Thymus (tissue), 11 donors: ENCODE results near the gene ORC4. TPM values are rescaled to one million over a fixed set of nuclear protein-coding genes. Genes with fewer than 3 reads are reported as not detected.

Experiments used
- DNase-seq, 9 donors: peaks; one replicate each; pipeline ENCODE4 v3.0.0-alpha.2; 2013; ENCODE audit warnings: low spot score in 9 of 9, low read depth in 6 of 9, missing footprints in 1 of 9
- H3K27ac ChIP-seq, 2 donors: one replicate each; pipeline ENCODE4 v1.5.1; 2013; ENCODE audit warnings: control low read depth in 1 of 2, low read depth in 1 of 2, low read length in 1 of 2, mild to moderate bottlenecking in 1 of 2, moderate library complexity in 1 of 2
- H3K27me3 ChIP-seq, 2 donors: one replicate each; pipeline ENCODE4 v1.5.1; 2013; ENCODE audit warnings: low read length in 1 of 2; ENCODE audit not compliant: control insufficient read depth in 2 of 2, insufficient read depth in 1 of 2
- H3K36me3 ChIP-seq, 2 donors: one replicate each; pipeline ENCODE4 v1.5.1; 2013; ENCODE audit warnings: low read length in 1 of 2, mild to moderate bottlenecking in 1 of 2, moderate library complexity in 1 of 2; ENCODE audit not compliant: control insufficient read depth in 2 of 2, insufficient read depth in 2 of 2
- H3K4me1 ChIP-seq, 2 donors: one replicate each; pipeline ENCODE4 v1.5.1; 2013; ENCODE audit warnings: low read length in 2 of 2; ENCODE audit not compliant: control insufficient read depth in 2 of 2, insufficient read depth in 2 of 2
- H3K4me3 ChIP-seq, 2 donors: one replicate each; pipeline ENCODE4 v1.5.1; 2013; ENCODE audit warnings: low read length in 2 of 2, control low read depth in 1 of 2, mild to moderate bottlenecking in 1 of 2
- H3K9me3 ChIP-seq, 2 donors: one replicate each; pipeline ENCODE4 v1.5.1; 2013; ENCODE audit warnings: low read length in 1 of 2, mild to moderate bottlenecking in 1 of 2; ENCODE audit not compliant: control insufficient read depth in 2 of 2, insufficient read depth in 1 of 2
- WGBS: extraction: QIAGEN DNeasy Blood & Tissue Kit; methylation state at CpG from one replicate; pipeline ENCODE4 v1.1.7; 2013; 5-methylcytosine and 5-hydroxymethylcytosine counted together
- polyA plus RNA-seq: library from polyadenylated mRNA; stranded (reverse); fragments of 200-250 nt; gene quantifications from one replicate; pipeline ENCODE4 v1.2.3, GENCODE V29; 2013
- total RNA-seq: library from RNA; stranded (reverse); fragments of 120-200 nt; gene quantifications from one replicate; pipeline ENCODE4 v1.2.4, GENCODE V29; 2013
- donor health status: healthy.

ORC4 gene
- total and polyA plus RNA-seq, 2 donors: 22.8 to 44.7 TPM

- no peaks in the 10 kb centered on the region for H3K36me3 ChIP-seq
- H3K27me3 ChIP-seq: no peaks in the 10 kb centered on the region
- no peaks in the 10 kb centered on the region for H3K4me1 ChIP-seq
- 95% methylated on average over 3 of the region's 3 CpGs for WGBS
- DNase-seq: no peak
- no peak overlapping the region for H3K27ac ChIP-seq
- H3K9me3 ChIP-seq: no peaks in the 10 kb centered on the region
- H3K4me3 ChIP-seq: no peak overlapping the region
Observed at GRCh38 chr2:147989102-147989501, 31.4 kb downstream of the ORC4 start.

- Histone ChIP-seq H3K4me3 (no peak overlapping the region), H3K9me3 (no peaks in the 10 kb centered on the region)
- 99% methylated on average over 5 of the region's 5 CpGs for WGBS
Observed at GRCh38 chr2:147980940-147981528, 39.5 kb downstream of the ORC4 start.

GRCh38 chr2:147977679-147978078 is 42.9 kb downstream of the ORC4 start:
- Histone ChIP-seq H3K36me3 (peaks cover 0 to 13% of the 10 kb centered on the region in 2 donors), H3K4me3 (no peak overlapping the region), H3K9me3 (no peaks in the 10 kb centered on the region), H3K27ac (no peak overlapping the region), H3K4me1 (no peaks in the 10 kb centered on the region), H3K27me3 (no peaks in the 10 kb centered on the region)
- 98% methylated on average over 3 of the region's 3 CpGs for WGBS
- no peak for DNase-seq

More at GRCh38 chr2:147980940-147981528, 39.5 kb downstream of the ORC4 start:
- Histone ChIP-seq H3K36me3 (peaks cover 0 to 10% of the 10 kb centered on the region in 2 donors), H3K27me3 (no peaks in the 10 kb centered on the region), H3K4me1 (peaks cover 0 to 8% of the 10 kb centered on the region in 2 donors), H3K27ac (no peak overlapping the region)
- no peak for DNase-seq

- no peak overlapping the region for H3K4me3 ChIP-seq
- DNase-seq: no peak
- H3K4me1 ChIP-seq: no peaks in the 10 kb centered on the region
- H3K27me3 ChIP-seq: no peaks in the 10 kb centered on the region
- H3K36me3 ChIP-seq: peaks cover 0 to 13% of the 10 kb centered on the region in 2 donors
- H3K27ac ChIP-seq: no peak overlapping the region
- over 99% methylated on average over 2 of the region's 2 CpGs for WGBS
- H3K9me3 ChIP-seq: no peaks in the 10 kb centered on the region
Observed at GRCh38 chr2:147976102-147976501, 44.4 kb downstream of the ORC4 start.

- H3K9me3 ChIP-seq: no peaks in the 10 kb centered on the region
- H3K4me3 ChIP-seq: no peak overlapping the region
- peaks cover under 1 to 6% of the 10 kb centered on the region in 2 donors for H3K36me3 ChIP-seq
- no peak for DNase-seq
- no peaks in the 10 kb centered on the region for H3K27me3 ChIP-seq
- no peaks in the 10 kb centered on the region for H3K4me1 ChIP-seq
- WGBS: 95% methylated on average over 2 of the region's 2 CpGs
- no peak overlapping the region for H3K27ac ChIP-seq
Observed at GRCh38 chr2:147968571-147968970, 52.0 kb downstream of the ORC4 start.

- H3K27me3 ChIP-seq: no peaks in the 10 kb centered on the region
- H3K9me3 ChIP-seq: no peaks in the 10 kb centered on the region
- H3K4me1 ChIP-seq: no peaks in the 10 kb centered on the region
- no peak overlapping the region for H3K4me3 ChIP-seq
- no peak overlapping the region for H3K27ac ChIP-seq
- DNase-seq: no peak
- H3K36me3 ChIP-seq: peaks cover 7 to 8% of the 10 kb centered on the region in 2 donors
Observed at GRCh38 chr2:147952118-147952517, 68.4 kb downstream of the ORC4 start.

- Histone ChIP-seq H3K27ac (no peak overlapping the region), H3K27me3 (no peaks in the 10 kb centered on the region), H3K9me3 (no peaks in the 10 kb centered on the region), H3K4me1 (no peaks in the 10 kb centered on the region), H3K36me3 (peaks cover 0 to 3% of the 10 kb centered on the region in 2 donors), H3K4me3 (no peak overlapping the region)
- no peak for DNase-seq
- WGBS: 79% methylated on average over 1 of the region's 1 CpG
Observed at GRCh38 chr2:147945660-147946059, 74.9 kb downstream of the ORC4 start.

- H3K4me1 ChIP-seq: no peaks in the 10 kb centered on the region
- H3K27ac ChIP-seq: no peak overlapping the region
- no peak for DNase-seq
- H3K4me3 ChIP-seq: no peak overlapping the region
- H3K9me3 ChIP-seq: no peaks in the 10 kb centered on the region
- H3K36me3 ChIP-seq: peaks cover 6 to 19% of the 10 kb centered on the region in 2 donors
- WGBS: 97% methylated on average over 1 of the region's 1 CpG
- H3K27me3 ChIP-seq: no peaks in the 10 kb centered on the region
Observed at GRCh38 chr2:147939313-147939712, 81.2 kb downstream of the ORC4 start.

- H3K9me3 ChIP-seq: no peaks in the 10 kb centered on the region
- DNase-seq: peak in 6 of 9 donors; percentile 3 to 38 (median 16)
- no peaks in the 10 kb centered on the region for H3K27me3 ChIP-seq
- H3K36me3 ChIP-seq: peaks cover 7 to 29% of the 10 kb centered on the region in 2 donors
- WGBS: 65% methylated on average over 3 of the region's 3 CpGs
- H3K4me3 ChIP-seq: no peak overlapping the region
- H3K27ac ChIP-seq: no peak overlapping the region
- no peaks in the 10 kb centered on the region for H3K4me1 ChIP-seq
Observed at GRCh38 chr2:147937744-147938349, 82.7 kb downstream of the ORC4 start.
